HG03439 (cell line): Measurements from ENCODE around the gene VSX1.

ENCODE experiments used
- ATAC-seq: cut with Tn5 transposase; IDR thresholded peaks from one replicate; pipeline ENCODE4 v1.9.1; 2021; ENCODE audit warnings: mild to moderate bottlenecking, moderate library complexity; ENCODE audit not compliant: unreplicated experiment

Gene VSX1

DNA sequence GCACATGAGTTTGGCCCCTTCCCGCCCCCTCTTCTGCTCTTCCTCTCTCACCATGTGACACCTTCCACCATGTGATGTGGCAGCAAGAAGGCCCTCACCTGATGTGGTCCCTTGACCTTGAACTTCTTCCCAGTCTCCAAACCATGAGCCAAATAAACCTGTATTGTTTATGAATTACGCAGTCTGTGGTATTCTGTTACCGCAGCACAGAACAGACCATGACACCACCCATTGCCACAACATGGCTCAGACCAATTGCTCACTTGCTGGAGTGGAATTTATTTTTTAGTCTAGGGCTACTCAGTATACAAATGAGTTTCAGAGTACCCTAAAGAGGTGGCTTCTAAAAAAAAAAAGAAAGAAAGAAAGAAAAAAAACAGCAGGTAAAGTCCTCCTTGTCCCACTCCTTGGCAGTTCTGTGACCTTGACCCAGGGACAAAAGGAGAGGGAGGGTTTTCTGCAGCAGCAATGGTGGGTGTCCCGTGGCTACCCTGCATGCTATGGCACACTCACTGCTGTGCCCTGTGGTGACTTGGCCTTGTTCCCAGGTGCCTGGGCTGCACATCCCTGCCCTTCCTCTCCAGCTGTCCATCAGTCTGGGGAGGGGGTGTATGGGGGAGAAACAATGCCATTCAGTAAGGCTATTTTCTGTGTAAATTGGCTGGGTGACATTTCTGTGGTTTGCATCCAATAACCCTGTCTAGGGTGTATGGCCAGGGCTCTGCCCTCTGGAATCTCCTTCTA is 5.4 kb upstream of the VSX1 start:
- no peak for ATAC-seq

DNA sequence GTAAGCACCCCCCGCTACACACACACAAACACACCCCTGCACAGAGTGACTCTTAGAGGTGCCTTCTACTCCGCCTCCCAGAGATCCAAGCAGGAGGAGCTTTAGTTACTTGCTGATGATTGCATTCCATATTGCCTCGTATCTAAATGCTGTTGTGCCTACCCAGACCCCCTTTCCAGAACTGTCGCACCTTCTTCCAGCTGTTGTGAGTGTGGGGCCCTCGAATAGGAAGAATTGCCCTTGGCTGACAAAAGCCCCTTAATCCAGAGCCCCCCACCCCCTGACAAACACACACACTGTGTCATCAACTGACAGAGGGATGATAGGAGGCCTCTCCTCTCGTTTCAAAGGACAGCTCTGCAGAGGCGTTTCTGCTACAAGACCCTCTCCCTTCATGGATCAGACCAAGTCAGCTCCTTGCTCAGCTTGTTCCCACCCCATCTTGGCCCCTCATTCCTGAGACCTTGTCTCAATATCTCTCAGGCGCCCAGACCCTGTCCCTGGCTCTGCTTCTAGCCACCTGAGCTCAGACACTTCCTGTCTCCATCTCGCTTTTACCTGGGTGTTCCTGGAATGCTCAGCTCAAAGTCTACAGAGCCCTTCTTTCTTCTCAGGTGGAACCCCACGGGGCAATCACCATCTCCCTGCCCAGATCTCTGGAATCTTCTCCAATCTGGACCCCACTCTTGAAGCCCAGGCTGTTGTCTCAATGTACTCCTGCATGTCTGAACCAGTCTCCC is 4.0 kb upstream of the VSX1 start:
- no peak for ATAC-seq

DNA sequence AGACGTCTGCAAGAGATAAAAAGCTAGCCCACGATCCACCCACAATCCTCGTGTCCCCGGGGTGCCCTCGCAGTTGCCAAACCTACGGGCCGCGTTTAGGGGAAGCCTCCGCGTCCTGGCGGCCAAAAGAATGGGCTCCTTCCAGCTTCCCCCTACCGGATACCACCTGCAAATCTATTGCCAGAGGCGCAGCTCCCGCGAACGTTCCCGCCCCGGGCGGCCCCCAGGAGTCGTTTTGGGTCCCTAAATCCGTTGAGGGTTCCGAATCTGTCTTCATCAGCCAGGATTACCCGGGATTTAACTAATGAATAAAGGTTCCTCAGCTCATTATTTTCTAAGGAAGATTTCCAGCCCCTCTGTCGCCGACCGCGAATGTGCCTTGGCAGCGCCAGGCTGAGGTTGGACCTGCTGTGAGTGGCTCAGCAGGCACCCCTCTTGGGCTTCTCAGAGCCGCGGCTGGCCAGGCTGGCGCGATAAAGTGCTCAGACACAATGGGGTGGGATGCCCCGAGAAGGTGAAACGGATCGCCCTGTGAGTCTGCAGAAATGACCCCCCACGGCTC is 2.8 kb upstream of the VSX1 start:
- no peak for ATAC-seq

DNA sequence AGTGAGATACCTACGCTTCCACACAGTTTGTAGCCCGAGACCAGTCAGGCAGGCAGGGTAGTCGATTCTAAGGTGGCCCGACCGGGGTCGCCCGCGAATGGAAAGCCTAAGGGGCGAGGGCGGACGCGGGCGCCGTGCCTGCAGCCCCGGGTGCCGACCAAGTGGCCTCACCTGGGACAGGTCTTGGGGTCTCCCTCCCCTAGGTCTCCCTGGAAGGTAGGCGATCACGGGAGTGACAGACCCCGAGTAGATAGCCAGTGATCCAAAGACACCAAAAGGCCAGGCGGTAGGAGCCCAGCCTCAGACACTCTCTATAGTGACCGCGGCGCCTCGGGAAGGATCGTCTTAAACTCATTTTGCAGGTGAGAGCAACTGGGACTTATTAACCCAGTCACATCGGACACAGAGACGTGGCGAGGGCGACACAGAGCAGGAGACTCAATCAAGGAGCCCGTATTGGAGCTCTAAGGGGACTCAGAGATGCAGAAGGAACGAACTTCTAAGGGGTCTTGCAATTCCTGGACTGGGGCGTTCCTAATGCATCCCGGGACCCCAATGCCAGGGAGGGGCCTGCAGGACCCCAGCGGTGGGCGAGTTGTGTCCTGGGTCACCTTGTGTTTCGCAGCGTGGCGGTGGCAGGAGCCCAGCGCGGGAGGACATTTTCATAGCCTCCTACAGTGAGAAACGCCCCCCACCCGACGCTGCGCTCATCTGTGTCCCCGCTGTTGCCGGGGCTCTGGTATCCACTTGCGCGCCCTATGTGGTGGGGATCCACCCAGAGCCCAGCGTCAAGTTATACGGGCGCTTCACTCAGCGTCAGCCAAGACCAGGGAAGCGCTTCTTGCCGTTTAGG is 2.1 kb upstream of the VSX1 start:
- no peak for ATAC-seq

DNA sequence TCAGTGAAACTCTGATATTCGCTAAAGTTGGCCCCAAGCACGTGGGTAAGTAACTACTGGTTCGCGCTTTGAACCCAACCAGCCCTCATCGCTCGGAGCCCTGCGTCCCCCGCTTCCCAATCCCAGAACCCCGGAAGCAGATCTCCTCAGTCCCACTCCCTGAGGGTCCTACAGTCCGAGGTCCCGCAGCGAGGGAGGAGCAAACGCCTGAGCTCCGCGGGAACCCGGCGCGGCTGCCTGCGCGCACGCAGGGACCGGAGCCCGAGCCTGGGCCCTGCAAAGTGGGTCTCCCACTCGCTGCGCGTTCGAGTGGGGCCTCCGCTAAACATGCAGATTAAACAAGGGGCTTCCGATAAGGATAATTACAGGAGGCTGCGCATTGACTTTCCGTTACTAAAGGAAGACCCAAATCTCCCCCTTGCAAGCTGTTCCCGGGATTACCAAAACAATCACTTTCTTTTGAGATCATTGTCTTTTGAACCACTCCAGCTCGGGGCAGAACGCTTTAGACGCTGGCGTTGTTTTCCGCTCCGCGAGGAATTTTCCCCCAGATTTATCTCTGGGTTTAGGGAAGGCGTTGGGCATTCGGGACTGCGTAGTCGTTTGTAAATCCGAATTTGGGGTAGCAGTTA is 1.3 kb upstream of the VSX1 start:
- ATAC-seq, result no peak

DNA sequence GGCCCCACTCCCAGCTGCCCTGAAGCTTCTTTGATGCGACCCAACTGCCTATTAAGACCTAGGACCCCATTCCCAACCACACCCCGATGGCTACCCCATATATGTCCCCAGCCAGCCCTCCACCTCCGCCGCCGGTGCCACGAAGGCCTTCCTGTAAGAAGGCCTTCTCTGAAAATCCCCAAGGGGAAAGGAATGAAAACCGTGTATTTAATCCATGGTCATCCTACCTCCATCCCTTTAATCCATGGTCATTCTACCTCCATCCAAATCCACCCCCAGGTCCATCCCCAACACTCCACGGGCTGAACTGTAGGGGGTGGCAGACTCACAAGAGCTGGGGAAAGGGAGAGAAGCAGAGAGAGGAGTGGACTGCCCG is 545 bp upstream of the VSX1 start:
- ATAC-seq, result no peak

DNA sequence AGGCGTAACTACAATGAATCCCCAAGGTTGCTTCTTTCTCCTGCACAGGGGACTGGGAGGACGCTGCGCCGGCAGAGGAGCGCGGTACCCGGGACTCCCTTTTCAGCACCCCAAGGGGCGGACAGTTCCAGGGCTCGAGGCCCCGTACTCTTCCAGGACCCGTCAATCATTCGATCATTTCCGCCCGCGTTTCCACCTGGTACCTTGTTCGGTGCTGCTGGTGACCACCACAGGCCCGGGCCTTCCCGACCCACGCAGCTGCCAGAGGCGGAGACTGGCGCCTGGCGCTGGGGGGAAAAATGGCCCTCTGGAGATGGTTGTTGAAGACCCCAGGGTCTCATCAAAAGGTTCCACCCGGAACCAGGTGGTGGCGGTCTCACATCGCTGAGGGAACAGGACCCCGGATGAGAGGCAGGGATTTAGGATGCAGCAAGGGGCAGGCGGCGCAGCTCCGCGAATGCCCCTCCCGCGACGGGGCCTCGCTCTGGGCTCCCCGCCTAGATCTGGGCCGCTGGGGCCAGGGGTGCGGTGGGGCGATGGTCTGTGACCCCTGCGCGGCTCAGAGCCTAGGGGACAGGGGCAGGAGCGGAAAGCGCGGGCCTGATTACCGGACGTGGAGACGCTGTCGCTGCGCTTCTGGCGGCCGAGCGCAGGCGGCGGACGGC is 744 bp downstream of the VSX1 start:
- ATAC-seq, result no peak

DNA sequence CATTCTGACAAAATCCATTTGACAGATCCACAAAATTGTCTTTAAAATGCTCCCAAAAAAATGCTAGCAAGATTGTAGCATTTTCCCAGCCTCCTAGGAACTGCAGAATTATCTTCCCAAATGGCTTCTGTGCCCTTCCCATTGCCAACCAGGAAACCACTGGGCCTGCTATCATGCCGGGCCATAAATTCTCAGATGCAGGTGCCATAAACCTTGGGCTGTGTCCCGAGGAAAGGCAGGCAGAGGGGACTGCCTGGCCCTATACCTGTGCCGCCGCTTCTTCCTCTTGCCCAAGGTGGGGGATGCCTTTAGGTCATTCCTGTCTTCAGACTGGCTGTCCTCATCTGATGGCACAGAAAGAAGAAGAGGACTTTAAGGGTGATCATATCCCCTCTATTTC is 2.8 kb downstream of the VSX1 start:
- no peak for ATAC-seq

DNA sequence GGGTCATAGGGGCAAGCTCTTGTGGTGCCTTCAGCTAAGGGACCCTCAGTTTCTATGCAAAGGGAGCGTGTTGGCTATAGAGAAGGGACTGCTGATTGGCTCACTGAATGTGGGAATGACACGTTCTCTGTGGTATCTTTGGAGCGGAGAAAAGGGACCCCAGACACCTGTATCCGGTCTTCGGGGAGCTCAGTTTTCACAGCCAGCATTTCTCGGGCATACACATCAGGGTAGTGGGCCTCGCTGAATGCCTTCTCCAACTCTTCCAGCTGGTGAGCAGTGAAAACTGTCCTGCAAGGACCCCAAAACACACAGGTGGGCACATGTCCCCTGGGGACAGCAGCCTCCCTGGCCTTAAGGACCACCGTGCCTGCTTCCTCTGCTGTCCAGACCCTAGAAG is 3.3 kb downstream of the VSX1 start:
- no peak for ATAC-seq

DNA sequence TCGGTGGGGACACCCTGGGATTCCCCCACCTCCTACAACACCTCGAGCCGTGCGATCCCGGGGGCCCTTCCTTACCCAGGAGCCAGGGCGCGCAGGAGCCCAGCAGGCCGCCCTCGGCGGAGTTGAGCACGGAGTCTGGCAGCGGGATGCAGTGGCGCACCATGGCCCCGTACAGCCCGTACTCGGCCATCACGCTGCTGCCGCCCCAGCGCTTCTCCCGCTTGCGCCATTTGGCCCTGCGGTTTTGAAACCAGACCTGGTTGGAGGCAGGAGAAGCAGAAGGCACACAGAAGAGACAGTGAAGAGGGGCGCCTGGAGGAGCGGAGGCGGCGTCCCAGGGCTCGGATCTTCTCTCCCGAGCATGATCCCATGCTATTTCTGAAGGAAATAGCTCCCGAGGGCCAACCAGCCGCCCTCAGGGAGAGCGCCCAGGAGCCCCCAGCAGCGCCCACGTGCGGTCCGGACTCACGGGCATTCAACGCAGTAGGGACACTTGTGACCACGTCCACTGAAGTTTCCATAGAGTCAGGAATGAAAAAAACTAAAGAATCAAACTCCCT is 4.3 kb downstream of the VSX1 start:
- ATAC-seq, result no peak

DNA sequence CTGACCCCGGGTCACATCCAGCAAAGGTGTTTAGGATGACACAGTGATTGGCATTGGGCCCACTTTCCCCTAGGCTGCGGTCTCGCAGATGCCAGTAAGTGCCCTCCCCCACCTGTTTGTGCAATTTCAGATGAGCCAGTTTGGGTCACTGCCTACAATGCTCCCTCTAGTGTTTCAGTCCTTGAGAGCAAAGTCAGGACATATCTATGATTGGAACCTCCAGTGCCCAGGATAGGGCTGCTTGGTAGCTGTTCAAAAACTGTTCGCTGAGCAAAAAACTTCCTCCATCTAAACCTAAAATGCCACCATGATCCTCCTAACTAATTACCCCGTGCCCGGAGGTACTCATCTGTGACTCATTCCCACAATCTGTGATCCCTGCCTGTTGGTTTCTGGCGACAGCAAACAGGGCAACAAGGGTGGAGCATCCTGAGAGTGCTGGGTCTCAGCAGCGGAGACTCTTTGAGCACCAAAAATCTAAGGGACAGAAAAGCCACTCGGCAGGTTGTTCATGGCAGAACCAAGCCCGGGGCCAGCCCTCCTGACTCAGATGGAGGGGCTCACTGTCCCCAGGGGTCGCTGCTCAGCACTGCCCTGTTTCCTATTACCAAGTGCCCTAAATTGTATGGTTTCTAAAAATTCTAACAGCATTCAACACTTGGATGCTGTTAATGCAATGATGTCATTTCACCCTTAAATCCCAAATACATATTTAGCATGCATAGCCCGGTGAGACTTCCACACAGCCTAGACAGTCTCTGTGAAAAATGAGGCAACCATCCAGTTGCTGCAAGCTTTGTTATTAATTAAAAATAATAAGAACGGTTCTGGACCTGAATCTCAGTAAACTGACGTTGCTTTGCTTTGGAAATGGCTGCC is 5.0 kb downstream of the VSX1 start:
- no peak for ATAC-seq

DNA sequence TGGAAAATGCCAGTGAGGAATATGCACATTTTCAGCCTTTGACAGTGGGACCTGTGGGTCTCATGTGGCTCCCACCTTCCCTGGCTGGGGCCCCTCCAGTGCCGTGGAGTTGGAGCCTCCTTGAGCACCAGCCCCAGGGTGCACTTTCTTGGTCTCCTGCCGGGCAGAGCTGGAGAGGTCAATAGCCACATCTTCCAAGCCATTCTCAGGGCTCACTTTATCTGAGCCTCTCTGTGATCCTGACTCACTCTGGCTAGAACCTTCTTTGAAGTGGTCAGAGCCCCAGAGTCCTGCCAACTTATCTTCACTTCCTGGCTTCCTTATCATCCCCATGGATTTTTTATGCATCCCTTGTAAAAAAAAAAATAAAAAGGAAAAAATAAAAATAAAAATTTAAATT is 5.7 kb downstream of the VSX1 start:
- no peak for ATAC-seq

DNA sequence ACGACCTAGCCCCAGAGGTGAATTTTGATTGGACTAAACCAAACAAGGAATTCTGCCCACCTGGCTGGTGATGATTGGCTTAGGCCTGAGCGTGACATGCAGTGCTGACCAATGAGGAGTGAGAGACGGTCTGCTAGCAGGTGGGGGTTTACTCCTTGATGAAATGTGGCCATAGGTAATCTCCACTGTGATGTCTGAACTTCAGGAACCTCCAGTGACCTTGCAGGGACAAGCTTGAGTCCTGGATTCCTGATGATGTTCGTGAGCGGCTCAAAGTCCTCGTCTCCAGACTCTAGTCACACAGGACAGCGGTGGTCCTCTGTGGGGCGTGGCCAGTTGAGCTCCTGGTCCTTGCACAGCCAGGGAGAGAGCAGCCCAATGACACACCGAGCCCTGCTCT is 8.4 kb downstream of the VSX1 start:
- ATAC-seq, result no peak

DNA sequence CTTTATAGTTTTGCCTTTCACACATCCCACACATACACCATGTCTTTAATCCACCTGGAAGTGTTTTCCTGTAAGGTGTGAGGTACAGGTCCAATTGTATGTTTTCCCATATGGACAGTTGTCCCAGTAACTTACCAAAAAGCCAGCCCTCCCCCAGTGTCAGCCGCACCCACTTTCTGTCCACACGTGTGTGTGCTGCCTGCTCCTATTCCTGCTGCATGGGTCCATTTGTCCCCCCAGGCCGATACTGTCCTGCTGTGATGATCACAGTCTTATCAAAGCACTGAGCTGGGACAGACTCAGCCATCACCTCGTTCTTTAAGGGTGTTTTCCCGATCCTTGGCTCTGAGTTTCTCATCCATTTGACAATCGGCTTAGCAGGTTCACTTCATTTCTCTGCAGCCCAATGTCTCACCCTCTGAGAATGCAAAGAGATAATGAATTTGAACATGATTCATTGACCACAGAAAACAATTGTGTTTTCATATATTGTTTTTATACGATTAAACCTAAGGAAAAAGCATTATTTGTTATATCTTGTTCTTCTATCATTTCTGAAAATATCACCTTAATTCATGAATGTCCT is 9.6 kb downstream of the VSX1 start:
- no peak for ATAC-seq

DNA sequence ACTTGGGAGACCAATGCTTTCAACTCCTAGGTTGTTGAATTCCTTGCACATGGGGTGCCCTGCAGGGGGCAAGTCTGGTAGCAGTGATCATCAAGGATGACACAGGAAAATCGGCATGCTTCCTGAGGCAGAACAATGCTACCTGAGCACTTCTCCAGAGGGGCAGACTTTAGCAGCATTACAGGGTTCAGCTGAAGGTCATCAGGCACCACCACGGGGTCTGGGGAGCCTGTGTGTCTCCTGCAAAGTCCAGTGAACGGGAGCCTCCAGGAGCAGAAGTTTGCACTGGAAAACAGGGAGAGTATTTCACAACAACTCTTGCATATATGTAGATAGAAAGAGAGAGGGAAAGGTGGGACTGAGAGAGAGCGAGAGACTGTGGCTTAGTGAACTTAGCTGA is 10.2 kb downstream of the VSX1 start:
- no peak for ATAC-seq

DNA sequence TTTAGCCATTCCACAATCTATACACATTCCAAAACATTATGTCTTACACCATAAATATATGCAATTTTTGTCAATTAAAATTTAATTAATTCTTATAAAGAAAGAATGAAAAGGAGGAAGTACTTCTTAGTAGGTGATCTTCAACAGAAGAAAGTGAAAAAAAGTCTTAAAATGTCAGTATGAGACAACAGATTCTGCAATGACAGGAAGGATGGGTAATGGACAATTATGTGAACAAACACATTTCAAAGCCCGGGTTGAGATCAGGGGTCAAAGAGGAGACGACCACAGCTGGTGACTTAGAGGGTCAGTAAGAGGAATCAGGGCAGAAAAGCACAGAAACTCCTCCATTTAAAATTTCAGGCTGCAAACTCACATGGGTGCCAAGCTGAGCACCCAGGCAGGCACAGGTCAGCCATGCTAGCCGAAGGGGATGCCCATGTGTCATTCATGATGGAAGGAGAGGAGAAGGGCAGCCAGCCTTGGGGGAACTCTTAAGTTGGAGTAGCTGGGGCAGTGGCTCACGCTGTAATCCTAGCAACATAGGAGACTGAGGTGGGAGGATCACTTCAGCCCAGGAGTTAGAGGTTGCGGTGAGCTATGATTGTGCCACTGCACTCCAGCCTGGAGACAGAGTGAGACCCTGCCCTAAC is 11.0 kb downstream of the VSX1 start:
- no peak for ATAC-seq

DNA sequence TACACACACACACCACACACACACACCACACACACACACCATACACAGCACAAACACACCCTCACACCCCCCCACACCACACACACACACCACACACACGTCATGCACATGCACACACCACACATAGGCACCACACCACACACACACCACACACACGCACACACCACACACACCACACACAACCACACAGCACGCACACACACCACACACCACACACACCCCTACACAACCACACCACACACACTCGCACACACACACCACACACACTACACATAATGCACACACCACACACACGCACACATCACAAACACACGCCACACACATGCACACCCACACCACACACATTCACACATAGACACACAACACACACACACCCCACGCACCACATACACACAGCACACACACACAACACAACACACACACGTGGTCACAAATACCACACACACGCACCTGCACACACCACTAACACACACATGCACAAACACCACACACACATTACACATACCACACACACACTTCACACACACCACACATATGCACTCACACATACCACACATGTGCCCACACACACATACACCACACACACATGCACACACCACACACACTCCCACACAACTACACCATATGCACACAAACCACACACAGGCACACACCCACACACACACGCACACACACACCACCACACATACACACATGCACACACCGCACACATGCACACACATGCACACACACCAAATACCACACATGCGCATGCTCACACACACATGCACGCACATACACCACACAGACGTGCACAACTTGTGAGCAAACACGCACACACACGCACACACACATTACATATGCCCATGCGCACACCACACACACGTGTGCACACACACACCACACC is 14.6 kb downstream of the VSX1 start:
- no peak for ATAC-seq
